Activated naive CD8-positive, alpha-beta T cell treated with anti-CD3 and anti-CD28 coated beads, Interleukin-2, amount 50 U/mL, for 24 hours (primary cell): ENCODE results near the gene TLR8.
A peak's percentile ranks its signal among the peaks of the same experiment; 100 is the strongest.

Experiments used
- ATAC-seq: fragments of 150-1000 bp; cut with Tn5 transposase; one replicate; pipeline ENCODE4 v1.10.0; 2021
- DNase-seq: peaks from one replicate; pipeline ENCODE4 v3.0.0; 2021
- H3K27ac Mint-ChIP-seq: one replicate; pipeline ENCODE4 v1.8.0; 2021; ENCODE audit warnings: mild to moderate bottlenecking, mixed read lengths
- H3K27me3 Mint-ChIP-seq: one replicate; pipeline ENCODE4 v1.8.0; 2021; ENCODE audit warnings: mixed read lengths
- H3K36me3 Mint-ChIP-seq: one replicate; pipeline ENCODE4 v1.8.0; 2021; ENCODE audit warnings: low read depth, mixed read lengths
- H3K4me1 Mint-ChIP-seq: one replicate; pipeline ENCODE4 v1.8.0; 2021; ENCODE audit warnings: mixed read lengths
- H3K4me3 Mint-ChIP-seq: one replicate; pipeline ENCODE4 v1.8.0; 2021; ENCODE audit warnings: mild to moderate bottlenecking, moderate library complexity, mixed read lengths
- H3K9me3 Mint-ChIP-seq: one replicate; pipeline ENCODE4 v1.8.0; 2021; ENCODE audit warnings: mixed read lengths

Gene TLR8

GRCh38 chrX:12906046-12906761, at the start of gene TLR8:
Gene TLR8 (plus strand): TSS chrX:12906620. CDS start chrX:12906707, 87 bp downstream.
- no peak for ATAC-seq
- no peaks in the 10 kb centered on the region for H3K27me3 Mint-ChIP-seq
- no peaks in the 10 kb centered on the region for H3K9me3 Mint-ChIP-seq
- H3K36me3 Mint-ChIP-seq: no peaks in the 10 kb centered on the region
- no peak within 1 kb of the TSS for H3K4me3 Mint-ChIP-seq
- peaks cover 13% of the 10 kb centered on the region for H3K4me1 Mint-ChIP-seq
- H3K27ac Mint-ChIP-seq: no peak within 1 kb of the TSS
- no peak for DNase-seq

- Mint-ChIP-seq H3K4me3 (no peak overlapping the region), H3K27me3 (no peaks in the 10 kb centered on the region)
Measured at GRCh38 chrX:12865359-12865758, 41.1 kb upstream of the TLR8 start.

DNA sequence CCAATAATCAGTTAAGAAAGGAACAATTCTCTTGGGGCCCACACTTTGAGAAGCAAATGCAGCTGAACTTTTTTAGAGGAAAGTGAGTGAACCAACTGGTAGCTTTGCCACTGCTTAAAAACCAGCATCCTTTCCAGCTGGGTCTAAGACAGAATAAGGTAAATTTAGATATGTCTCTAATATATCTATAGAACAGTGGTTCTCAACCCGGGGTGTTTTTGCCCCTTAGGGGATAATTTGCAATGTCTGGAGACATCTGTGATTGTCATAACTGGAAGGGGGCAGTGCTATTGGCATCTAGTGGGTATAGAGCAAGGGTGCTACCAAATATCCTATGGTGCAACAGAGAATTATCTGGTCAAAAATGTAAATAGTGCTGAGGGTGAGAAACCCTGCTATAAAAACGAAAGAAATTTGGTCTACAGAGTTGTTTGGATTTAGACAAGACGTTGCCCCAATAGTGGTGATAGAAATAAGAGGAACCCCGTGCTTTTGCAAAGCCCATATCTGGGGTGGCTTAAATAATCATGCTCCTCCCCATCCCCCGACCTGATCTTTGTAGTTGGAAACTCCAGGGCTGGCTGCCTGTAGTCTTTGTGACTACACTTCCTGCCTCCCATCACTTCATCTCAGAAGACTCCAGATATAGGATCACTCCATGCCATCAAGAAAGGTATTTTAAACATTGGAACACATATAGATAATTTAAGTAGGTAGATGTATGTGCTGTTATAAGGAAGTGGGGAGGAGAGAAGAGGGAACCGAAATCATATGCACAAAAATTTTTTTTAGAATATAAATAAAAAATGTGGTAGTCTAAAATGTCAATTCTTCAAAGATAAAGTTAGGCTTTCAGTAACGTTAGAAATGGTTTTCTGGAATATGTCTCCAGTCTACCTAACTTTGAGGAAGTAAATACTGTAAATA, 39.7 kb upstream of the TLR8 start, which contains the start of gene TLR7:
Gene TLR7, plus strand, starts transcription at position 622 of the 927 bp plus-strand sequence. CDS start 507 bp downstream, outside the sequence.
- Mint-ChIP-seq H3K36me3 (no peaks in the 10 kb centered on the region), H3K27me3 (no peaks in the 10 kb centered on the region), H3K9me3 (no peaks in the 10 kb centered on the region), H3K4me3 (peak within 1 kb of the TSS; percentile 61), H3K4me1 (peaks cover 12% of the 10 kb centered on the region), H3K27ac (peak within 1 kb of the TSS; percentile 52)
- no peak for DNase-seq
- ATAC-seq: no peak

More at GRCh38 chrX:12865359-12865758, 41.1 kb upstream of the TLR8 start:
- no peak for ATAC-seq
- no peak for DNase-seq
- Mint-ChIP-seq H3K36me3 (no peaks in the 10 kb centered on the region), H3K4me1 (peaks cover 12% of the 10 kb centered on the region), H3K9me3 (no peaks in the 10 kb centered on the region), H3K27ac (no peak overlapping the region)

DNA sequence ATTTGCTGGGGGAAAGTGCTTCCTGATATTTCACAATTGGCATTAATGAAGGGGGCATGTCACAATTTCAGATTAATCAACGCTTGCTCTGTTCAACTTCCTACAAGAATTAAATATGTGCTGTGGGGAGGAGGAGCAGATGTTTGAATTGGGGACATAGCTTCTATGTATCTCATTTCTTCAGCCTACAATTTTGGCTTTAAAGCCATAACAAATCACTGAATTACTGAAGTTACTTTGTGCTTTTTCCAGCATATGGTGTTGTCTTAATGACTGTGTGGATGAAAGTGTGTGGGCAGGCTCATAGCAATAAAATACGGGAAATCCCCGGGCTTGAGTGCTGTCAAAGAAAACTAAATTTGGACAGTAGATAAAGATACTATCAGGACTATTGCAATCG, 38.7 kb upstream of the TLR8 start:
- peaks cover 14% of the 10 kb centered on the region for H3K4me1 Mint-ChIP-seq
- no peaks in the 10 kb centered on the region for H3K36me3 Mint-ChIP-seq
- H3K9me3 Mint-ChIP-seq: no peaks in the 10 kb centered on the region
- DNase-seq (no peak), ATAC-seq (no peak)
- H3K27ac Mint-ChIP-seq: peak overlapping the region; percentile 33
- peak overlapping the region; percentile 47 for H3K4me3 Mint-ChIP-seq
- no peaks in the 10 kb centered on the region for H3K27me3 Mint-ChIP-seq

DNA sequence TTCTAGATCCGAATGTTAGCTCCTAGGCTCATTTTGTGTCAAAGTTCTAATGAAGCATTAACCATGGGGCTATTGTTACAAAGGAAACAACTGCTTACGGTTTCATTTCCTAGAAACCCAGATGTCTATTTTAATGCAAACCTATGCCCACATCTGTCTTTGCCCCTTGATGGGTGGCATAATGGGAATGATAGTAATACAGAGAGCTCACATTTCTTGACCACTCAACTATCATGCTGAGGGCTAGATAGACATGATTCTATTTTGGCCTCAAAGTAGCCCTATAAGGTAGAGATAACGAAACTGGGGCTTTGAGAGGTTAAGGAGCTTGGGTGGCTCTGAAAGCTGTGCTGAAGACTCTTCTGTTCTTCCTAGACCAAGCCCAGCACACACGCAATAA, 37.7 kb upstream of the TLR8 start:
- no peak for DNase-seq
- peak overlapping the region; percentile 16 for H3K4me3 Mint-ChIP-seq
- no peaks in the 10 kb centered on the region for H3K27me3 Mint-ChIP-seq
- H3K9me3 Mint-ChIP-seq: no peaks in the 10 kb centered on the region
- H3K36me3 Mint-ChIP-seq: no peaks in the 10 kb centered on the region
- ATAC-seq: no peak
- H3K27ac Mint-ChIP-seq: peak overlapping the region; percentile 73
- peaks cover 14% of the 10 kb centered on the region for H3K4me1 Mint-ChIP-seq

DNA sequence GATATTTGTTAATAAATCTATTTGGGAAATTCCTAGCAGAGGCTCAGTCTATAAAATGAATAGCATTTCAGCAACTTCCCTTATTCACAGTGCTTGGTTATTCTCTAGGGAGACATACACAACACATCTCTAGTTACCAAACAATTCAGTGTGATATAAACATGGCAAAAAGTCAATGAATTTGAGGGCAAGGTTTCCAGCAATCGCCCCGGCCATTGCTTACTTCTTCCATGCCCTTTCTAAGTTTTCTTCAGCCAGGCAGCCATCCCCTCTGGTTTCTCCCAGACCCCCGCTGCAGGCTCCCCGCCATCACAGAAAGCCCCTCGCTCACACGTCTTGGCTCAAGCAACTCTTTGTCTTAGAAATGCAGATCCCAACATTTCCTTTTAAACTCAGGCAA, 35.2 kb upstream of the TLR8 start:
- DNase-seq (no peak), ATAC-seq (no peak)
- Mint-ChIP-seq H3K27me3 (no peaks in the 10 kb centered on the region), H3K4me3 (no peak overlapping the region), H3K9me3 (no peaks in the 10 kb centered on the region), H3K36me3 (no peaks in the 10 kb centered on the region), H3K27ac (no peak overlapping the region), H3K4me1 (peaks cover 10% of the 10 kb centered on the region)

GRCh38 chrX:12872741-12873140, 33.7 kb upstream of the TLR8 start:
- ATAC-seq: no peak
- H3K36me3 Mint-ChIP-seq: no peaks in the 10 kb centered on the region
- H3K27me3 Mint-ChIP-seq: no peaks in the 10 kb centered on the region
- no peak overlapping the region for H3K4me3 Mint-ChIP-seq
- no peaks in the 10 kb centered on the region for H3K9me3 Mint-ChIP-seq
- no peak for DNase-seq
- H3K27ac Mint-ChIP-seq: no peak overlapping the region
- peaks cover 8% of the 10 kb centered on the region for H3K4me1 Mint-ChIP-seq

- DNase-seq (no peak), ATAC-seq (no peak)
- Mint-ChIP-seq H3K4me3 (no peak overlapping the region), H3K36me3 (no peaks in the 10 kb centered on the region), H3K27ac (no peak overlapping the region), H3K27me3 (no peaks in the 10 kb centered on the region), H3K4me1 (peaks cover 2% of the 10 kb centered on the region), H3K9me3 (no peaks in the 10 kb centered on the region)
Measured at GRCh38 chrX:12874581-12874980, 31.8 kb upstream of the TLR8 start.

DNA sequence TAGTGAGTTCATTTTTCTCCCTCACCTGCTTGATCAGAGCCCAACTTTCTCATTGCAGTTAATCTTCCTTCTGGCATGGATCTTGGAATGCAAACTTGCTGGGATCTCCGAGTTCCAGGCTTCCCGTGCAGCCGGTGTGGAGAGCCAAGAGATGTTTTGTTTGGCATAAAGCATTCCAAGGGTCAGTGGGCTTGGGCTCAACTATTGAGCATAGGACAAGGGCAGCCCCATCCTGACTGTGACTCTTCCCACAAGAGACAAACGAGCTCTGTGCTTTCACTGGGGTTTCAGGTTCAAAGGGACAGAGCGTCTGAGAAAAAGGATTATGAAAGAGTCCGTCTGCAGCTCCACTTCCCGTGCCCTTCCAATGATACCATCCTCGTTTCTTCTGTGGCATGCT, 29.0 kb upstream of the TLR8 start:
- Mint-ChIP-seq H3K9me3 (no peaks in the 10 kb centered on the region), H3K36me3 (no peaks in the 10 kb centered on the region), H3K4me1 (no peaks in the 10 kb centered on the region), H3K27me3 (no peaks in the 10 kb centered on the region), H3K27ac (no peak overlapping the region), H3K4me3 (no peak overlapping the region)
- no peak for DNase-seq
- ATAC-seq: no peak

DNA sequence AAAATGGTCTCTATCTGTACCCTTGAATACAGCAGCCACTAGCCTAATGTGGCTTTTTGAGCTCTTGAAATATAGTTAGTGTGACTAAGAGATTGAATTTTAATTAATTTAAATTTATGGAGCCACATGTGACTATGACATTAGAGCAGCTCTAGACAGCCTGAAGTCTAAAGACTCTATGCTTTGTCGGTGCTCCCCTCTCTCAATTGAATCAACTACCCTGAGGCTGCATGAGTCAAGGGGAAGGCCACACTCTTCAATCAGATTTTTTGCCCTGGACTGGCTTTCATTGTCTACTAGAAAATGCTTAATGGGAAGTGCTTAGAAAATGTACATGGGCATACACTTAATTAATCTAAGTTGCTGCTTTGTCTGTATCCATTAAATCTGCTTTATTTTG, 27.9 kb upstream of the TLR8 start:
- DNase-seq (no peak), ATAC-seq (no peak)
- H3K27ac Mint-ChIP-seq: no peak overlapping the region
- no peak overlapping the region for H3K4me3 Mint-ChIP-seq
- H3K4me1 Mint-ChIP-seq: no peaks in the 10 kb centered on the region
- no peaks in the 10 kb centered on the region for H3K36me3 Mint-ChIP-seq
- H3K27me3 Mint-ChIP-seq: no peaks in the 10 kb centered on the region
- H3K9me3 Mint-ChIP-seq: no peaks in the 10 kb centered on the region

- Mint-ChIP-seq H3K9me3 (no peaks in the 10 kb centered on the region), H3K4me3 (no peak overlapping the region), H3K27ac (no peak overlapping the region), H3K4me1 (no peaks in the 10 kb centered on the region), H3K27me3 (no peaks in the 10 kb centered on the region), H3K36me3 (no peaks in the 10 kb centered on the region)
- no peak for DNase-seq
- no peak for ATAC-seq
Measured at GRCh38 chrX:12881914-12882313, 24.5 kb upstream of the TLR8 start.

DNA sequence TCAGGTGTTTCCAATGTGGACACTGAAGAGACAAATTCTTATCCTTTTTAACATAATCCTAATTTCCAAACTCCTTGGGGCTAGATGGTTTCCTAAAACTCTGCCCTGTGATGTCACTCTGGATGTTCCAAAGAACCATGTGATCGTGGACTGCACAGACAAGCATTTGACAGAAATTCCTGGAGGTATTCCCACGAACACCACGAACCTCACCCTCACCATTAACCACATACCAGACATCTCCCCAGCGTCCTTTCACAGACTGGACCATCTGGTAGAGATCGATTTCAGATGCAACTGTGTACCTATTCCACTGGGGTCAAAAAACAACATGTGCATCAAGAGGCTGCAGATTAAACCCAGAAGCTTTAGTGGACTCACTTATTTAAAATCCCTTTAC, 20.9 kb upstream of the TLR8 start:
- no peak overlapping the region for H3K4me3 Mint-ChIP-seq
- no peaks in the 10 kb centered on the region for H3K27me3 Mint-ChIP-seq
- DNase-seq: no peak
- H3K9me3 Mint-ChIP-seq: no peaks in the 10 kb centered on the region
- peaks cover 15% of the 10 kb centered on the region for H3K4me1 Mint-ChIP-seq
- H3K36me3 Mint-ChIP-seq: no peaks in the 10 kb centered on the region
- no peak for ATAC-seq
- no peak overlapping the region for H3K27ac Mint-ChIP-seq

GRCh38 chrX:12886545-12886944, 19.9 kb upstream of the TLR8 start:
- H3K9me3 Mint-ChIP-seq: no peaks in the 10 kb centered on the region
- ATAC-seq (no peak), DNase-seq (no peak)
- H3K4me1 Mint-ChIP-seq: peaks cover 25% of the 10 kb centered on the region
- H3K4me3 Mint-ChIP-seq: no peak overlapping the region
- H3K27me3 Mint-ChIP-seq: no peaks in the 10 kb centered on the region
- H3K27ac Mint-ChIP-seq: no peak overlapping the region
- no peaks in the 10 kb centered on the region for H3K36me3 Mint-ChIP-seq

- peaks cover 28% of the 10 kb centered on the region for H3K4me1 Mint-ChIP-seq
- no peak overlapping the region for H3K4me3 Mint-ChIP-seq
Measured at GRCh38 chrX:12887141-12887540, 19.3 kb upstream of the TLR8 start.

GRCh38 chrX:12887767-12888166, 18.7 kb upstream of the TLR8 start:
- Mint-ChIP-seq H3K36me3 (no peaks in the 10 kb centered on the region), H3K27me3 (no peaks in the 10 kb centered on the region), H3K4me3 (no peak overlapping the region), H3K27ac (no peak overlapping the region), H3K9me3 (no peaks in the 10 kb centered on the region), H3K4me1 (peaks cover 34% of the 10 kb centered on the region)
- DNase-seq (no peak), ATAC-seq (no peak)

More at GRCh38 chrX:12887141-12887540, 19.3 kb upstream of the TLR8 start:
- H3K27ac Mint-ChIP-seq: no peak overlapping the region
- H3K36me3 Mint-ChIP-seq: no peaks in the 10 kb centered on the region
- no peaks in the 10 kb centered on the region for H3K27me3 Mint-ChIP-seq
- ATAC-seq (no peak), DNase-seq (no peak)
- no peaks in the 10 kb centered on the region for H3K9me3 Mint-ChIP-seq
